Peyer's patch (tissue), 4 donors: Measurements from ENCODE around the gene RPS3A.

Source experiments
- CTCF ChIP-seq, 6 experiments: fragments of 450-650 bp in 4 of 6; fragments of 200-600 bp in 2 of 6; sonication (generic) in 1 of 6; IDR thresholded peaks; one replicate each; pipeline ENCODE4 v1.5.1; 2017 to 2019; ENCODE audit warnings: antibody characterized with exemption in 6 of 6, mild to moderate bottlenecking in 3 of 6, moderate library complexity in 1 of 6
- POLR2A ChIP-seq, 2 donors: fragments of 450-650 bp; IDR thresholded peaks; one replicate each; pipeline ENCODE4 v1.5.1; 2017; ENCODE audit warnings: antibody characterized with exemption in 2 of 2, mild to moderate bottlenecking in 2 of 2, moderate library complexity in 2 of 2

- TF ChIP-seq CTCF (IDR thresholded peaks at IDR 0.05) (no peak), POLR2A (IDR thresholded peaks at IDR 0.05) (no peak)
Observed at GRCh38 chr4:151104621-151105020, 5.2 kb downstream of the RPS3A start.
